ENCODE measurements around the gene AJUBA.
"Not testable (repeated sequence)": the region's sequence is repeated elsewhere in the genome, so short reads cannot be mapped to it uniquely, and the experiment has no call there.

AJUBA gene

GRCh38 chr14:23005451-23006187 is 23.3 kb upstream of the AJUBA start:
- DNase-seq (ENCODE audit: low read depth) = no peak
- Histone ChIP-seq H3K9ac (ENCODE audit: low read length) (peak overlapping the region; percentile 90), H3K4me3 (ENCODE audit: low read length) (no peak overlapping the region), H3K9me3 (ENCODE audit: control insufficient read depth, low read length) (no peaks in the 10 kb centered on the region), H3K27me3 (replicated peaks; ENCODE audit: control insufficient read depth, insufficient read depth, low read length) (no peaks in the 10 kb centered on the region), H3K4me1 (ENCODE audit: control insufficient read depth, insufficient read depth, low read length) (peaks cover 20% of the 10 kb centered on the region), H3K36me3 (ENCODE audit: control insufficient read depth, insufficient read depth, low read length, severe bottlenecking) (no peaks in the 10 kb centered on the region)

GRCh38 chr14:23004274-23004673 is 21.9 kb upstream of the AJUBA start:
- H3K27me3 ChIP-seq (replicated peaks; ENCODE audit: control insufficient read depth, insufficient read depth, low read length); H3K9ac ChIP-seq (ENCODE audit: low read length); DNase-seq (ENCODE audit: low read depth); H3K36me3 ChIP-seq (ENCODE audit: control insufficient read depth, insufficient read depth, low read length, severe bottlenecking); H3K4me3 ChIP-seq (ENCODE audit: low read length); H3K9me3 ChIP-seq (ENCODE audit: control insufficient read depth, low read length): not testable (repeated sequence)
- peaks cover 12% of the 10 kb centered on the region for H3K4me1 ChIP-seq (ENCODE audit: control insufficient read depth, insufficient read depth, low read length)

- H3K9me3 ChIP-seq (ENCODE audit: control insufficient read depth, low read length) = no peaks in the 10 kb centered on the region
- H3K4me1 ChIP-seq (ENCODE audit: control insufficient read depth, insufficient read depth, low read length) = peaks cover 9% of the 10 kb centered on the region
- H3K27me3 ChIP-seq (replicated peaks; ENCODE audit: control insufficient read depth, insufficient read depth, low read length) = peaks cover 3% of the 10 kb centered on the region
- no peak for DNase-seq (ENCODE audit: low read depth)
- H3K9ac ChIP-seq (ENCODE audit: low read length) = no peak overlapping the region
- H3K4me3 ChIP-seq (ENCODE audit: low read length) = no peak overlapping the region
- H3K36me3 ChIP-seq (ENCODE audit: control insufficient read depth, insufficient read depth, low read length, severe bottlenecking) = no peaks in the 10 kb centered on the region
These were observed 20.2 kb upstream of the AJUBA start for GRCh38 chr14:23002592-23002991.

- Histone ChIP-seq H3K4me1 (ENCODE audit: control insufficient read depth, insufficient read depth, low read length) (no peaks in the 10 kb centered on the region), H3K9me3 (ENCODE audit: control insufficient read depth, low read length) (no peaks in the 10 kb centered on the region), H3K27me3 (replicated peaks; ENCODE audit: control insufficient read depth, insufficient read depth, low read length) (peaks cover 7% of the 10 kb centered on the region), H3K4me3 (ENCODE audit: low read length) (no peak overlapping the region), H3K36me3 (ENCODE audit: control insufficient read depth, insufficient read depth, low read length, severe bottlenecking) (no peaks in the 10 kb centered on the region), H3K9ac (ENCODE audit: low read length) (no peak overlapping the region)
- DNase-seq (ENCODE audit: low read depth) = no peak
These were observed 18.5 kb upstream of the AJUBA start for GRCh38 chr14:23000860-23001259.

GRCh38 chr14:22998329-22999012 is 16.1 kb upstream of the AJUBA start:
- Histone ChIP-seq H3K9me3 (ENCODE audit: control insufficient read depth, low read length) (no peaks in the 10 kb centered on the region), H3K27me3 (replicated peaks; ENCODE audit: control insufficient read depth, insufficient read depth, low read length) (peaks cover 7% of the 10 kb centered on the region), H3K36me3 (ENCODE audit: control insufficient read depth, insufficient read depth, low read length, severe bottlenecking) (no peaks in the 10 kb centered on the region), H3K9ac (ENCODE audit: low read length) (no peak overlapping the region), H3K4me1 (ENCODE audit: control insufficient read depth, insufficient read depth, low read length) (peaks cover 6% of the 10 kb centered on the region), H3K4me3 (ENCODE audit: low read length) (no peak overlapping the region)
- DNase-seq (ENCODE audit: low read depth) = no peak

- no peak for DNase-seq (ENCODE audit: low read depth)
These were observed 15.4 kb upstream of the AJUBA start for GRCh38 chr14:22997676-22998323.

GRCh38 chr14:22996768-22997654 is 14.7 kb upstream of the AJUBA start:
- Histone ChIP-seq H3K36me3 (ENCODE audit: control insufficient read depth, insufficient read depth, low read length, severe bottlenecking) (no peaks in the 10 kb centered on the region), H3K4me3 (ENCODE audit: low read length) (no peak overlapping the region), H3K9ac (ENCODE audit: low read length) (no peak overlapping the region), H3K27me3 (replicated peaks; ENCODE audit: control insufficient read depth, insufficient read depth, low read length) (peaks cover 7% of the 10 kb centered on the region), H3K4me1 (ENCODE audit: control insufficient read depth, insufficient read depth, low read length) (peaks cover 10% of the 10 kb centered on the region), H3K9me3 (ENCODE audit: control insufficient read depth, low read length) (no peaks in the 10 kb centered on the region)
- DNase-seq (ENCODE audit: low read depth) = no peak

More at GRCh38 chr14:22997676-22998323, 15.4 kb upstream of the AJUBA start:
- H3K27me3 ChIP-seq (replicated peaks; ENCODE audit: control insufficient read depth, insufficient read depth, low read length) = peaks cover 7% of the 10 kb centered on the region
- no peaks in the 10 kb centered on the region for H3K36me3 ChIP-seq (ENCODE audit: control insufficient read depth, insufficient read depth, low read length, severe bottlenecking)
- H3K9ac ChIP-seq (ENCODE audit: low read length) = no peak overlapping the region
- H3K4me1 ChIP-seq (ENCODE audit: control insufficient read depth, insufficient read depth, low read length) = peaks cover 10% of the 10 kb centered on the region
- H3K9me3 ChIP-seq (ENCODE audit: control insufficient read depth, low read length) = no peaks in the 10 kb centered on the region
- H3K4me3 ChIP-seq (ENCODE audit: low read length) = no peak overlapping the region

- no peak overlapping the region for H3K9ac ChIP-seq (ENCODE audit: low read length)
- H3K4me3 ChIP-seq (ENCODE audit: low read length) = no peak overlapping the region
- H3K4me1 ChIP-seq (ENCODE audit: control insufficient read depth, insufficient read depth, low read length) = peaks cover 10% of the 10 kb centered on the region
- no peaks in the 10 kb centered on the region for H3K36me3 ChIP-seq (ENCODE audit: control insufficient read depth, insufficient read depth, low read length, severe bottlenecking)
- no peak for DNase-seq (ENCODE audit: low read depth)
- peaks cover 7% of the 10 kb centered on the region for H3K27me3 ChIP-seq (replicated peaks; ENCODE audit: control insufficient read depth, insufficient read depth, low read length)
- H3K9me3 ChIP-seq (ENCODE audit: control insufficient read depth, low read length) = no peaks in the 10 kb centered on the region
These were observed 13.7 kb upstream of the AJUBA start for GRCh38 chr14:22995889-22996625.

- peaks cover 10% of the 10 kb centered on the region for H3K4me1 ChIP-seq (ENCODE audit: control insufficient read depth, insufficient read depth, low read length)
- no peak overlapping the region for H3K4me3 ChIP-seq (ENCODE audit: low read length)
- H3K9ac ChIP-seq (ENCODE audit: low read length) = no peak overlapping the region
- H3K27me3 ChIP-seq (replicated peaks; ENCODE audit: control insufficient read depth, insufficient read depth, low read length) = peaks cover 7% of the 10 kb centered on the region
- H3K36me3 ChIP-seq (ENCODE audit: control insufficient read depth, insufficient read depth, low read length, severe bottlenecking) = no peaks in the 10 kb centered on the region
- DNase-seq (ENCODE audit: low read depth) = peak; percentile 77
- no peaks in the 10 kb centered on the region for H3K9me3 ChIP-seq (ENCODE audit: control insufficient read depth, low read length)
These were observed 12.5 kb upstream of the AJUBA start for GRCh38 chr14:22994762-22995275.

GRCh38 chr14:22993517-22993916 is 11.2 kb upstream of the AJUBA start:
- Histone ChIP-seq H3K36me3 (ENCODE audit: control insufficient read depth, insufficient read depth, low read length, severe bottlenecking) (no peaks in the 10 kb centered on the region), H3K9me3 (ENCODE audit: control insufficient read depth, low read length) (no peaks in the 10 kb centered on the region), H3K27me3 (replicated peaks; ENCODE audit: control insufficient read depth, insufficient read depth, low read length) (peaks cover 4% of the 10 kb centered on the region), H3K4me3 (ENCODE audit: low read length) (no peak overlapping the region), H3K9ac (ENCODE audit: low read length) (peak overlapping the region; percentile 18), H3K4me1 (ENCODE audit: control insufficient read depth, insufficient read depth, low read length) (peaks cover 10% of the 10 kb centered on the region)
- DNase-seq (ENCODE audit: low read depth) = peak; percentile 4
